GM13977 (cell line): ENCODE data around the gene UFD1.
A peak's percentile ranks its signal among the peaks of the same experiment; 100 is the strongest.

Source experiments
- DNase-seq: peaks from one replicate; pipeline ENCODE4 v3.0.0; 2012; ENCODE audit warnings: low spot score
- CTCF ChIP-seq: IDR thresholded peaks from 2 replicates; pipeline ENCODE4 v1.5.1; 2012; ENCODE audit warnings: mild to moderate bottlenecking, control low read depth; ENCODE audit not compliant: insufficient read depth; ENCODE audit errors: extremely low read depth, missing control alignments
- in situ Hi-C: fragments of 300-500 bp; cut with MboI; formaldehyde crosslinking; loops from one replicate; pipeline ENCODE4 v1.12.0; 2022; ENCODE audit warnings: low sequenced_read_pairs, low pct_unique_long_range_greater_than_20kb, mixed read lengths, inconsistent platforms; ENCODE audit not compliant: unreplicated experiment

Gene UFD1

GRCh38 chr22:19419086-19419463, 59.9 kb downstream of the UFD1 start:
- in situ Hi-C loops = no loop called here
- DNase-seq = no peak
- TF ChIP-seq CTCF = no peak

DNA sequence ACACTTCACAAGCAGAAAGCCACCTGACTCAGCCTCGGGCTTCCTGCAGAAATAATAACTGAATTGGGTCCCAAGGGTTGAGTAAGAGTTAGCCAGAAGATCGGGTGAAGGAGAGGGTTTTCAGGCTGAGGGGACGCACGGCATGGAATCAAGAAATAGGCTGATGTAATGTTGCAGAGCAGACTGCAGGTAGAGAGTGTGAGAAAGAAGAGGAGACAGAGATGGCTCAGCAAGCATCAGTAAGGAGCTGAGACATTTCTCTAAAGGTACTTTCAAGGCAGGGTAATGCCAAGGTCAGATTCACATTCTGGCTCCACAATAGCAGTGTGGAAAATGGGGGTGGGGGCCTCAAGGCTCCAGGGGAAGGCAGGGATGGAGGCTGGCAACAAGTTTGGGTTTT, 66.1 kb downstream of the UFD1 start:
- in situ Hi-C loops = no loop called here
- no peak for TF ChIP-seq CTCF
- no peak for DNase-seq

DNA sequence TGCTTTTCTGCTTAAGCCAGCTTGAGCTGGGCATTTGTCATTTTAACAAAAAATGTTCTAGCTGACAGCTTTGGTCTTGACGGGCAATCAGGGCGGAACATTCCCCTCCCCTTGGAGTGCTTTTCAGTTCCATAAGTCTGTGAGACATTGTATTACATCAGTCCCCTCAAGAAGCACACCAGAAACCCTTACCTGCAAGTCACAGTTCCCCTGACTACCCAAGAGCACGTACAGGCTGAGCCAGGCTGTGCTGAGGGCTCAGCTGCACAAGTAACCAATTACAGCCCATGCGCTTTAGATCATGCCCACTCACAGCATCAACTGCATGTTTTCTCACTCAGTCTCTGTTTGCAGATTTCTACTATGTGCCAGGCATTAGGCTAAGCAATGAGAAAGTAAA, 66.5 kb downstream of the UFD1 start:
- no peak for DNase-seq
- TF ChIP-seq CTCF = no peak
- in situ Hi-C loops = no loop called here

DNA sequence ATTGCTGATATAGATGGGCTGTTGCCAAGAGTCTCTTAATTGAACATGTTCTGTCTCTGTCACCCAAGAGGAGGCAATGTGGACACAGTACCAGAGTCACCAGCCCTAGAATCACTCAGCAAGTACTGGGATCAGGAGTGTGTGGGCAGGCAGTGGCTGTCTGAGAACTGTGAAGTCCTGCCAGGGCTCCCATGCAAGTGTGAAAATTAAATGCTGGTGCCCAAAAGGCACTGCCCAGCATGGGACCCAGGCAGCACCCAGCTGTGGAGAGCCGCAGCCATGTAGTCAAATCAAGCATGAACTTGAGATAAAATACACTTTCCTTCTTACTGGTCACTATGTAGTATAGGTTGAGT, 67.3 kb downstream of the UFD1 start:
- in situ Hi-C loops = no loop called here
- no peak for DNase-seq
- TF ChIP-seq CTCF = peak; percentile 1

DNA sequence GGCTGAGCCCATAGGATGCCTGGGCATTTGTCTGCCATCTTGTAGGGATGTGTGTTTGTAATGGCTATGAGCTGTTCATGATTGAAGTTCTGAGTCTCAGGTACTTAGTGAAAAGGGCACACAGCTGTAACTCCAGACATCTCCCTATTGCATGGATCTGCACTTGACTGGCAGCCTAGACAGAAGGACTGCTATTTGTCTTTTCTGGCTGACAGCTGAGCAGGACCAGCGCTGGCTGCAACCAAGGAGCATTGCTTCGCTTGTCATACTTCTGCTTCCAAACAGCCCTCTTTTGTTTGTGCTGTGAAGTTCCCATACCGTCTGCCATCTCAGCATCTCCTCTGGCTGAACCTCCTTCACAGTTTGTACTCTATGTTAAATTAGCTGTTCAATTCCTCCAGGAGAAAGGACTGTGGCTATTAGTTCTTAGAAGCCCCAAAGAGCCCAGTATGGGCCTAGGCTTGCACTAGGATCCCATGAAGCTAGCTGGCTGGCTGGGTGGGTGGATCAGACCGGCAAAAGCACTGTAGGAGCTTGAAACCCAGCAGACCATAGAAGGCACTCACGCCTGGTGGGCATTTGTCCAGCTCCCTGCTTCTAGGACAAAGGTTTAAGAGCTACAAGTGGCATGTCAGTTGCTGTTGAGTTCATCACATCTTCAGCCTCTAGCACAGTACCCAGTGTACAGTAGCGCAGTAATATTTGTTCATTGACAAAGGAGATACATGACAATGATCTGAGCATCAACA, 67.9 kb downstream of the UFD1 start:
- in situ Hi-C loops = no loop called here
- TF ChIP-seq CTCF = no peak
- DNase-seq = no peak

DNA sequence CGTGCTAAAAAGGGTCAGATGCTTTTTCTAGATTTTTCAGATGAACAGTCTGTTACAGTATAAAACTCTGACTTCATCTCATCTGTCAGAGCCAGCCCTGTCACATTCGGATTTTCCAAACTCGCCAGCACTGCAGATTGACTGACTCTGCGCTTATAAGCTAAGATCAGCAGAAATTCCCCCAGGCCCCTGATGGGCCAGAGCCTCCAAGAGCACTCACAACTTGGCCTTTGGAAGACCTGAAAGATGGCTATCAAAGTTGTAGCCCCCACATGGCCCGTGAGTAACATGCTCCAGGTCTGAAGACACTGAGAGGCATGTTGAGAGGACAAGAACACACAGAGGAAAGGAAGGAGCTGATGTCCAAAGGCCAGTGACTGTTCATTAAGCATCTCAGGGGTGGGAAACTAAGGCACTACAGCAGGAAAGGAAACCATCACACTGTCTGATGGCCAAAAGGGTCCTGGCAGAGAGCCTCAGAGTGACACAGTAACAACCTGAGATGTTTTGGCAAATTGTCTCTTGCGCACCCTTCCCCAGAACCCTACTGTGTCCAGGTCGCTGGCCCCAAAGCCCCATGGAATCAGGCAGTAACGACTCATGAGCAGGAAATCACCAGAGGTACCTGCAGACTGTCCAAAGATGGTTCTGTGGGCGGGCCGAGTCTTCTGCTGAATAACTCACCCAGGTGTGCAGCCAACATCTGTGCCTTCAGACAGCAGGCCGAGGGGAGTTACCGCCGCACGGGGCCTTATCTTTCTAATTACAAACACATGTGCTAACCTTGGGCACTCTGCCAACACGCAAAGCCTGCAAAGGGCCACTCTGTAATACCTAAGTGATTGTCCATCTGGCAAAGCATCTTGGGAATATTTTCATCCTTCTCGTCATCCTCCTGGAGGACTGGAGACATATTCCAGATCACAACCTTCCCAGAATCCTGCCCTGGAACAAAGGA, 71.1 kb downstream of the UFD1 start:
- in situ Hi-C loops = no loop called here
- no peak for TF ChIP-seq CTCF
- DNase-seq = no peak
